Measurements from ENCODE around the gene RALA. TPM values are rescaled to one million over a fixed set of nuclear protein-coding genes. Genes with fewer than 3 reads are reported as not detected.

Gene RALA
- total and polyA plus RNA-seq, 10 of the 15 experiments (the other 5 are each of a cell fraction or from before 2014, with no cell fraction given): 7.5 to 53.3 (median 23.1) TPM

- H3K79me2 ChIP-seq (ENCODE audit: control insufficient read depth, insufficient read depth, low read length): peaks cover 6% of the 10 kb centered on the region
- no peaks in the 10 kb centered on the region for H3K9me3 ChIP-seq (replicated peaks; ENCODE audit: control insufficient read depth, insufficient read depth, low read length)
- no peak overlapping the region for H3K9ac ChIP-seq (ENCODE audit: control insufficient read depth, insufficient read depth, low read length)
- 0 out of 2 replicates have a peak overlapping the region, but pooled peaks have one; percentile 22 for H3K27ac ChIP-seq (ENCODE audit: control insufficient read depth, insufficient read depth)
- peaks cover 1 to 10% of the 10 kb centered on the region in 2 experiments; a peak in 2 of 4 replicates for H3K36me3 ChIP-seq (ENCODE audit: control insufficient read depth in 2 of 2, insufficient read depth in 2 of 2, low read length in 1 of 2)
- FAIRE-seq (no peak), DNase-seq (ENCODE audit: low read depth, low spot score) (peak; percentile 47), ATAC-seq (peak; percentile 94)
- in situ Hi-C loops (cut with MboI) (no loop called here), intact Hi-C loops (cut with micrococcal nuclease; ENCODE audit: unreplicated experiment) (loop anchor here (1.0 kb wide), 1 partner anchor 47 kb away; no protein-coding TSS in a partner anchor)
- BruUV-seq (replicated peaks): no TSS peak
- 0 out of 2 replicates have a peak overlapping the region, but pooled peaks have one; percentile 35 for H3K4me2 ChIP-seq (ENCODE audit: control insufficient read depth, insufficient read depth)
- ChIA-PET SMC1A (ENCODE audit: uncharacterized antibody, unreplicated experiment) (interaction anchor here (0.7 to 2.2 kb wide), 18 partner anchors 10 to 106 kb away, joined by 3 to 6 read pairs (median 3); partner anchors contain the start of gene RALA), RAD21 (ENCODE audit: unreplicated experiment) (interaction anchor here (0.7 to 2.8 kb wide), 10 partner anchors 14 to 105 kb away, joined by 3 to 13 read pairs (median 4); no protein-coding TSS in a partner anchor), POLR2A (interaction anchor here (1.3 to 2.0 kb wide), 4 partner anchors 20 to 66 kb away, joined by 3 to 14 read pairs (median 10); no protein-coding TSS in a partner anchor), CTCF (interaction anchor here (0.9 to 1.9 kb wide), 3 partner anchors 60 to 106 kb away, joined by 3 to 9 read pairs (median 5); no protein-coding TSS in a partner anchor)
- no peaks in the 10 kb centered on the region for H3K27me3 ChIP-seq (replicated peaks in 1 of 2; ENCODE audit: control insufficient read depth in 2 of 2, insufficient read depth in 2 of 2, low read length in 1 of 2)
- H2AFZ ChIP-seq (ENCODE audit: control insufficient read depth, low read depth, low read length): no peak overlapping the region
- WGBS (ENCODE audit: insufficient coverage, insufficient replicate concordance, low lambda C conversion rate, missing lambda C conversion rate): 9% methylated on average over 3 of the region's 3 CpGs
- no peak overlapping the region for H3K4me3 ChIP-seq
- H4K20me1 ChIP-seq (ENCODE audit: control insufficient read depth, insufficient read depth): no peaks in the 10 kb centered on the region
- peaks cover 9% of the 10 kb centered on the region for H3K4me1 ChIP-seq (ENCODE audit: control insufficient read depth, insufficient read depth, low read length)
- TF ChIP-seq TARDBP (IDR thresholded peaks at IDR 0.05; ENCODE audit: borderline replicate concordance): no peak
- peak; percentile 85 for TF ChIP-seq MTA2 (IDR thresholded peaks at IDR 0.05; ENCODE audit: low read depth)
- no peak for TF ChIP-seq STAT1 (conservative IDR thresholded peaks at IDR 0.05)
- no peak for TF ChIP-seq GATAD2B (conservative IDR thresholded peaks at IDR 0.05; ENCODE audit: low read depth)
- TF ChIP-seq IKZF2 (IDR thresholded peaks at IDR 0.05): peak; percentile 23 to 39; a peak in 1 of 4 replicates
- TF ChIP-seq FOXK2 (IDR thresholded peaks at IDR 0.05): no peak
- no peak for TF ChIP-seq LARP7 (IDR thresholded peaks at IDR 0.05)
- peak; percentile 76 for TF ChIP-seq ATF7 (IDR thresholded peaks at IDR 0.05; ENCODE audit: low read depth)
- peak; percentile 37; the same call in 1 of the 2 replicates for TF ChIP-seq RELB (IDR thresholded peaks at IDR 0.05; ENCODE audit: low read depth)
- TF ChIP-seq IRF4 (IDR thresholded peaks at IDR 0.05; ENCODE audit: low read depth, low read length): 0 out of 2 replicates have a peak, but pooled peaks have one; percentile 24
- no peak for TF ChIP-seq SUPT20H (IDR thresholded peaks at IDR 0.05; ENCODE audit: borderline replicate concordance, control insufficient read depth, low read depth, low read length)
- no peak for TF ChIP-seq NFYA (IDR thresholded peaks at IDR 0.05; ENCODE audit: borderline replicate concordance, low read depth, low read length)
- TF ChIP-seq MEF2A (IDR thresholded peaks at IDR 0.05; ENCODE audit: insufficient read depth, low read depth, low read length): peak; percentile 71; the same call in 1 of the 2 replicates
- TF ChIP-seq ATF2 (IDR thresholded peaks at IDR 0.05; ENCODE audit: low read length): peak; percentile 78
- TF ChIP-seq BCL11A (IDR thresholded peaks at IDR 0.05; ENCODE audit: low read depth, low read length): peak; percentile 43; the same call in 1 of the 2 replicates
- no peak for TF ChIP-seq CHD1 (IDR thresholded peaks at IDR 0.05; ENCODE audit: low read depth, low read length)
- TF ChIP-seq, protein P1, sequence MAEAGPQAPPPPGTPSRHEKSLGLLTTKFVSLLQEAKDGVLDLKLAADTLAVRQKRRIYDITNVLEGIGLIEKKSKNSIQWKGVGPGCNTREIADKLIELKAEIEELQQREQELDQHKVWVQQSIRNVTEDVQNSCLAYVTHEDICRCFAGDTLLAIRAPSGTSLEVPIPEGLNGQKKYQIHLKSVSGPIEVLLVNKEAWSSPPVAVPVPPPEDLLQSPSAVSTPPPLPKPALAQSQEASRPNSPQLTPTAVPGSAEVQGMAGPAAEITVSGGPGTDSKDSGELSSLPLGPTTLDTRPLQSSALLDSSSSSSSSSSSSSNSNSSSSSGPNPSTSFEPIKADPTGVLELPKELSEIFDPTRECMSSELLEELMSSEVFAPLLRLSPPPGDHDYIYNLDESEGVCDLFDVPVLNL (IDR thresholded peaks at IDR 0.05; ENCODE audit: low read depth, low read length): no peak
- TF ChIP-seq EP300 (IDR thresholded peaks at IDR 0.05; ENCODE audit: borderline replicate concordance in 1 of 2, control insufficient read depth in 1 of 2, low read depth in 2 of 2, low read length in 2 of 2): 0 out of 4 replicates have a peak, but pooled peaks of 1 of the 2 experiments have one; percentile 25
- TF ChIP-seq RAD21 (IDR thresholded peaks at IDR 0.05; ENCODE audit: insufficient read depth, low read depth, low read length): no peak
- TF ChIP-seq RFX5 (IDR thresholded peaks at IDR 0.05; ENCODE audit: low read depth, low read length): no peak
Observed at GRCh38 chr7:39686261-39686924, 63.0 kb downstream of the RALA start.
